NCI-H446 treated with DMSO at 0.1 percent for 48 hours (cell line): ENCODE results near the gene RANBP1.

Source experiments
- DNase-seq: peaks from one replicate; lab custom pipeline; 2025; lab: John Stamatoyannopoulos, UW

RANBP1 gene

DNA sequence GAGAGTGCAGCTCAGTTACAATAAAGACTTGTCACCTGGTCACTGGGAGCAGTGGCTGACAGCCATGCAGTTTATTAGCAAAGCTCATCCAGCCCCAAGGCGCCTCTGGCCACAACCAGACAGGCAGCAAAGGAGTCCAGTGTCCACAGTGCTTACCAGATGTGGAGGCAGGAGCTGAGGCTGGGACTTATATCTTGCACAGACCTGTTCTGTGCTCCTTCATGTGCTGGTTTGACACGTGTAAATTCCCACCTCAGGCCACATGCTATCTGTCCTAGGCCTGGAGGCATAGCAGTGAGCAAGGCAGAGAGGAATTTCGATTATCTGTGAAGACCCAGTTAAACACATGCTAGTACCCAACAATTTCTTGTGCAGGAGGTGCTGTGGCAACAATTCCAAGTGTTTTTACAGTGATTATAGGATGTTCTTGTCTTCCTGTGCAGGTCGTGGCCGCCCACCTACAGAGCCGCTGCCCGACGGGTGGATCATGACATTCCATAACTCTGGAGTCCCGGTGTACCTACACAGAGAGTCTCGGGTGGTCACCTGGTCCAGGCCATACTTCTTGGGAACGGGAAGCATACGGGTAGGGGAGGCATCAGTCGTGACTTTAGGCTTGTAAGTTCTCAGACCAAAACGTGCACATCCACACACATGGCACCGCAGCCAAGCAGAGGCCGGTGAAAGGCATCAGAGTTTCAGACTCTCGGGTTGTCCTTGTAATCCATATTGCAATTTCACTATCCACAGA, 26.5 kb upstream of the RANBP1 start:
- DNase-seq, result no peak

- no peak for DNase-seq
Observed at GRCh38 chr22:20089977-20090729, 25.8 kb upstream of the RANBP1 start.

DNA sequence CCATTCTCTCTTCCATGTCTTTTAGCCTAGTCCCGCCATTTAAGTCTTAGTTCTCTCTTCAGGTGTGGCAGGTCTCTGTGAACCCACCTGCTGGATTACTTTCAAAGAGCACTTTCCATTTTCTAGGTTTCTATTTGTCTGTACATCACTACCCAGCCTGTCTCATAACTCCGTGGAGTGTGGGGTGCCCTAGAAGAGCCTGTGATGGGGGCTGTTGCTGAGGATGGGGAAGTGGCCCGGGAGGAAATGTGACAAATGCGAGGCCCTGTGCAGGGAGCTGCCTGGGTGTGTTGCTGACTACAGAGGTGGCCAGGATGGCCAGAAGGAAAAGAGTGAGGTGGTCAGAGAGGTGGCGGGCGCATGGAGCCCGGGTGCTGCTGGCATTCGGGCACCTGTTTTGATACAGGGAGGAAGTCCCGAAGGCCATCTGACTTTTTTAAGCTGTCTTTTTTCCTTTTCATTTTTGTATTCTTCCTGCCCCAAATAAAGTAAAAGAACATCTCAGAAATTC, 25.1 kb upstream of the RANBP1 start:
- DNase-seq, result no peak

DNA sequence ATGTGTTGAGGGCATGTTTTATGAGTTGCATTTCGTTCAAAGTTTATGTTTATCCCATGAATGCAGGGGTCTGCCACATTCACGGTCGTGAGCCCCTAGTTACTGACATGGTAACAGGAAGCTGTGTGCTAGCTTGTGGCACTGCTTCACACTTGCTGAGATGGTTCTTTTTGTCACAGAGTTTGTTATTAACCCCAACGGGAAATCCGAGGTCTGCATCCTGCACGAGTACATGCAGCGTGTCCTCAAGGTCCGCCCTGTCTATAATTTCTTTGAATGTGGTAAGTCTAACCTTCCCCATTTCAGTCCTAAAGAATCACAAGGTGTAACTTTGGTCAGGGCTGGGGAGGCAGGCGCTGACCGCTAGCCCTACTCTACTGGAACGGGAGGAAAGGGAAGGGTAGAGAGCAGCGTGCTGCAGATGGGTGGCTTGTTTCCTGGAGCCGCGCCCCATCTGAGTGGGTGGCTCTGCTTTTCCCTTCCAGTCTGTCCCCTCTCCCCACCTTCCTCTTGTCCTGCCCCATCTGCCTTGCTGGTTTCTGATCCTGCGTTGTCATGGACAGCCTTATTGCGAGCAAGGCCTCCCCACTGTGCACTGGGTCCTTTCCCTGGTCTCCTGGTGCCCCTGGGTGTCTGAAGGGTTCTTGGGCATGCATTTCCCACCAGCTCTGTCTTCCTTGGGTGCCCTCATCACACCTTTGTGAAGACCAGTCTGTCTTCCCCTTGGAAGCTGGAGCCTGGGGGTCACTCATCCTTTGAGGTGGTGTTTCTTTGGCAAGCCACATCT, 24.0 kb upstream of the RANBP1 start:
- DNase-seq, result no peak

DNA sequence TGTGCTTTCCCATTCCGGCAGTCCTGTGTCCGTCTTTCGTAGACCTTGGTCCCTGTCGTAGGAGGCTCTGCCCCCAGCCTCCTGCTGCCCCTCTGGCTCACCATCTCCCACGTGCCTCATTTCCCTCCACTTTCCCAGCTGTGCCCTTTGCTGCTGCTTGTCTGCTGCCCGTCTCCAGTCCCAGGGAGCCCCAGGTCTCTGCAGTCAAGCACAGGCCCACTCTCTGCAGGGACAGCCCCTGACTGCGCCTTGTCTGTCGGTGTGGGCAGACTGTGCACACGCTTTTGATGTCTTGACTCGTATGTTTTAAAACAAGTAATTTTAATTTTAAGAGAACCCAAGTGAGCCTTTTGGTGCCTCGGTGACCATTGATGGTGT, 23.4 kb upstream of the RANBP1 start:
- DNase-seq, result no peak

GRCh38 chr22:20093418-20094196, 22.3 kb upstream of the RANBP1 start:
- no peak for DNase-seq

DNA sequence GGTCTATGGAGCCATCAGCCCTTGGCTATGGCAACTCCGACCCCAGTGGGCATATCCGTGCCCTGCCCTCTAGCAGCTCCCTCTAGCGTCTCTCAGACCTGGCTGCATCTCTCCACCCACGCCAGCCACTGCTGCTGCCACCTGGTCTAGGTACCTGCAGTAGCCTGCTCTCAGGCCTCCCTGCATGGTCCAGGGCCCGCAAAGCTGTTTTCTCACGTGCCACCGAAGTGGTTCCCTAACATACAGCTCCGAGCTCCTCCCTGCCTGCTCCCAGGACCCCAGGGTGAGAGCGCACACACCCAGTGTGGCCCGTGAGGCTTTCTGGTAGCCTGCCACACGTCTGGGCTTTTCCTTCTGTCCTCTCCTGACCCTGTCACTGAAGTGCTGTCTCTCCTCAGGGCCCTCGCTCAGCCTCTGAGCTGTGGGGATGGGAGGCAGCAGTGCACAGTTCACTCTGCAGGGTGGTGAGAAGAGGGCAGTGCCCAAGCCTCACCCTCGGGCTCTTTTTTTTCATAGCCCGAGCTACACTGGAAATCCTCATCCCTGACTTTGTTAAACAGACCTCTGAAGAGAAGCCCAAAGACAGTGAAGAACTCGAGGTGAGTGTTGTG, 21.6 kb upstream of the RANBP1 start:
- no peak for DNase-seq

DNA sequence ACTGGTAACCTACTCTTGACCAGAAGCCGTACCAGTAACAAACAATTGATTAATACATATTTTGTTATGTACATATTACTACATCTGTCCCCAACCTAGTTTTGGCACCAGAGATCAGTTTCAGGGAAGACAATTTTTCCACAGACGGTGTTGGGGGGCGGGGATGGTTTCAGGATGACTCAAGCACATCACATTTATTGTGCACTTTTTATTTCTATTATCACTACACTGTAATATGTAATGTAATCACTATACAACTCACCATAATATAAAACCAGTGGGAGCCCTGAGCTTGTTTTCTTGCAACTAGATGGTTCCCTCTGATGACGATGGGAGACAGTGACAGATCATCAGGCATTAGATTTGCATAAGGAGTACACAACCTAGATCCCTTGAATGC, 20.4 kb upstream of the RANBP1 start:
- DNase-seq, result no peak

DNA sequence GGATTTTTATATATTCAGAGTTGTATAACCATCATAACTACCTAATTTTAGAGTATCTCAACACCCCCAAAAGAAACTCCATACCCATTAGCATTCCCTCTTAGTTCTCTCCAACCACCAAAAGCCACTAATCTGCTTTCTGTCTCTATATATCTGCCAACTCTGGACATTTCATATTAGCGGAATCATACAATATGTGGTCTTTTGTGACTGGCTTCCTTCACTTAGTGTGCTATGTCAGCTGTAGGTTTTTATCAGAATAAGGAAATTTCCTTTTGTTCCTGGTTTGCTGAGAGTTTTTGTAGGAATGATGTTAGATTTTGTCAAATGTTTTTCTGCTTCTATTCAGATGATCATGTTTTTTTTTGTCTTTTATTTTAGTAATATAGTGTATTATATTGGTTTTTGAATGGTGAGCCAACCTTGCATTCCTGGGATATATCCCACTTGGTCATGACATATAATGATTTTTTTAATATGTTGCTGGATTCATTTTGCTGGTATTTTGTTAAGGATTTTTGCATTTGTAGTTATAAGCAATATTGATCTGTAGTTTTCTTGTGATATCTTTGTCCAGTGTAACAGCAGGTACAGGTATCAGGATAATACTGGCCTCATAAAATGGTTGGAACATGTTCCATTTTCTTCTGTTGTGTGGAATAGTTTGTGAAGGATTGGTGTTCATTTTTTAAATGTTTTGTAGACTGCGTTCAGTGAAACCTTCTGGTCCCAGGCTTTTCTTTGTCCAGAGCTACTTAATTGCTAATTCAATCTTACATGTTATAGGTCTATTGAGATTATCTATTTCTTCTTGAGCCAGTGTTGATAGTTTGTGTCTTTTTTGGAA, 19.1 kb upstream of the RANBP1 start:
- no peak for DNase-seq

- no peak for DNase-seq
Observed at GRCh38 chr22:20099099-20099711, 16.7 kb upstream of the RANBP1 start.

GRCh38 chr22:20101638-20102037, 14.3 kb upstream of the RANBP1 start:
- DNase-seq, result no peak

DNA sequence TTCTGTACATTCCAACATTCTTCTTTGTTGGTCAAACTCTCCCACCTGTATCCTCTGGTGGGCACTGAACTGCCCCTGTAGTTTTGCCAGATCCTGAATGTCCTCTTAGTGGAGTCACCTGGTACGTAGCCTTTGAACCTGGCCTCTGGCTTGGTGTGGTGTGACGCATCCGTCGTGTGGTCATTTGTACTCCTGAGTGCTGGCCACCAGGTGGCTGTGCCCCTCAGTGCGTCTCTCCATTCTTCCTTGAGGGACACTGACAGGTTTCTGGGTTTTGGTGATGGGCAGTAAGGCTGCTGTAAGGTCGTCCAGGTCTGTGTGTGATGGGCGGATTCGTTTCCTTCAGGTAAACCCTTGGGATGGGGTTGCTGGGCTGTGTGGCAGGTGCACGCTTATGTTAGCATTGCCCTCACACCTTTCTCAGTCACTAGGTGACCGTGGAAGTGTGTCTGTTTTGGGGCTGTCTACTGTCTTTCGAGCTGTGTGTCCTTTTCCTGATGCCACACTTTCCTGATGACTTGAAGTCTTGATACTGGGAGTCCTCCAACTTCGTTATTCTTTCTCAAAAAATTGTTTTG, 13.6 kb upstream of the RANBP1 start:
- DNase-seq, result no peak

- no peak for DNase-seq
Observed at GRCh38 chr22:20105456-20106204, 10.3 kb upstream of the RANBP1 start.

DNA sequence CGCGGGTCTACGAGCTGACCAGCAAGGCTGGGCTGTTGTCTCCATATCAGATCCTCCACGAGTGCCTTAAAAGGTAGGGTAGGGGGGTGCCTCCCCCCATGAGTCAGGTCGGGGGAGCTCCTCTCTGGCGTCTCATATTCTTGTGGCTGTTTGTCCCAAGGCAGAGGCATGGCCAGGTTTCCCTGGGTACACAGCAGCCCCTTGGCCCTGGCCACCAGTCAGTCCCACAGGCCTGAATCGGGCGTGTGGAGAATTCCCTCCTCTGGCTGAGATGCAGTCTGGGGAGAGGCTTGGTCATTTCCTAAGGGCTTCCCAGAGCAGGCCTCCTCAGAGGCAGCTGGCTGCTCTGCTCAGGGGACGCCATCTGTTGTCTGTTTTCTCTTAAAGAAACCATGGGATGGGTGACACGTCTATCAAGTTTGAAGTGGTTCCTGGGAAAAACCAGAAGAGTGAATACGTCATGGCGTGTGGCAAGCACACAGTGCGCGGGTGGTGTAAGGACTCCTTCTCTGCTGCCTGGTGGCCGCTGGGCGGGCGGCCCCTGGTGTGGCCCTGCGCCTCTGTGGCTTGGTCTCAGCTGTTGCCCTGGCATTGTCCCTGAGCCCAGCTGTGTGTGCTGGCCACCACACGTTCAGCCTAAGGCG, 9.6 kb upstream of the RANBP1 start:
- DNase-seq, result no peak

GRCh38 chr22:20106849-20107237, 9.1 kb upstream of the RANBP1 start:
- no peak for DNase-seq

DNA sequence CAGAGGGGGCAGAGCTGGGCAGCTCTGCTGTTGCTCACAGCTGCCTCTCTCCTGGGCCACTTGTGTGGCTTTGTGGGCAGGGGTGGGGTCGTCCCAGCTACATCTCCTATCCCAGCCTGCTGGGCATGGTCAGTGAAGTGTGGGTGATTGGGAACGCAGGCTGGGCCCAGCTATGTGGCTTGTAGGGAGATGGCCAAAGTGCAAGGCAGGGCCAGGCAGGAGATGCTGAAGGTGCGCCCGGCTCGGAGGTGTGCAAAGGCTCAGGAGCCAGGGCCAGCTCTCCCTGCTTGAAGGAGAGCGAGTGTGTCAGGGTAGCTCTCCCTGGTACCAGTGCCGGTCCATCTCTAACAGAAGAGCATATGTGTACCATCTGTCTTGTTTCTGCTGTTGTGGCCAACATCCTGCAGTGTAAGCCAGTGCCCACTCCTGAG, 8.4 kb upstream of the RANBP1 start:
- DNase-seq, result no peak

DNA sequence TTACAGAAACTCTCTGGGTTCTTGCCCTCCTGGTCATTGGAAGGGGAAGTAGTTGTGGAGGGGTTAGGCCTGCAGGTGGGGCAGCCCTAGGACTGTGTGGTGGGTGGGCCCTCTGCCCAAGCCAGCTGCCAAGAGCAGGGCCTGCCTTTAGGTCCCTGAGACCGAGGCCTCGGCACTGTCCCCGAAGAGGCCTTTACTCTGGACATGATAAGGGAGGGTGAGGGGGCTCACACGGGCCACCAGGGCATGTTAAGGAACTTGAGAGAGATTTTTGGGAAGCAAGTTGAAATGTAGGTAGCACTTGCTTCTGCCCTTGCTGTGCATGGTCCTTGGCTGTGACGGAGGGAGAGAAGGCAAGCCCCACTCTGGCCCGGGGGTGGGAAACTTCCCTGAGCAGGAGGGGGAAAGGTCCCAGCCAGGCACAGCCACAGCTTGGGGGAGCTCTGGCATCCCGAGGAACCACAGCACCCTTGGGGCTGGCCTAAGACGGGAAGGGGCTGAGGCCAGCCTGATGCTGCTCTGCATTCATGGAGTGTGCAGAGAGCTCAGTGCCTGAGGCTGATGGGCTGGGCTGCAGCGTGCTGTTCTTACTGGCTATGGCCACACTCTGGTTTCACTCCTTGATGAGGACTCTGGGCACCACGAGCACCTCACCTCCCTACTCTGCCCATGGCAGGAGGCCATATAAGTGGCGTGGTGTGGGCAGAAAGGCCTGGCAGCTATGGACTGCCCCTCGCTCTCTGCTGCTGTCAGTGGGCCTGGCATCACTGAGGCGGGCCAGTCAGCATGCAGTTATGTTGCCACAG, 7.8 kb upstream of the RANBP1 start:
- no peak for DNase-seq
